Mesenchymal stem cell (in vitro differentiated cells and primary cell): Measurements from ENCODE around the gene RIN3.

Experiments used
- DNase-seq: peaks from one replicate; pipeline ENCODE4 v3.0.0-alpha.2; 2013
- H2AFZ ChIP-seq: one replicate; pipeline ENCODE4 v1.6.1; 2013; ENCODE audit warnings: low read depth, mild to moderate bottlenecking, control low read depth, inconsistent platforms, low read length, moderate library complexity
- H2AK5ac ChIP-seq: 2 replicates; pipeline ENCODE4 v1.6.1; 2013; ENCODE audit warnings: low read length, moderate library complexity, mild to moderate bottlenecking, inconsistent platforms; ENCODE audit not compliant: severe bottlenecking
- H2BK120ac ChIP-seq: one replicate; pipeline ENCODE4 v1.6.1; 2013; ENCODE audit warnings: low read depth, mild to moderate bottlenecking, inconsistent platforms, low read length, moderate library complexity
- H2BK12ac ChIP-seq, 2 experiments: one replicate each; pipeline ENCODE4 v1.6.1; 2013; ENCODE audit warnings: inconsistent platforms in 2 of 2, low read length in 2 of 2, mild to moderate bottlenecking in 2 of 2, moderate library complexity in 2 of 2, control low read depth in 1 of 2
- H2BK15ac ChIP-seq: one replicate; pipeline ENCODE4 v1.6.1; 2013; ENCODE audit warnings: mild to moderate bottlenecking, low read depth, inconsistent platforms; ENCODE audit not compliant: poor library complexity, severe bottlenecking
- H2BK5ac ChIP-seq: 2 replicates; pipeline ENCODE4 v1.6.1; 2013; ENCODE audit warnings: low read depth, mild to moderate bottlenecking, low read length, control low read depth, inconsistent platforms; ENCODE audit not compliant: poor library complexity, severe bottlenecking
- H3K14ac ChIP-seq, 2 experiments: one replicate each; pipeline ENCODE4 v1.6.1; 2013; ENCODE audit warnings: inconsistent platforms in 2 of 2, low read length in 2 of 2, control low read depth in 1 of 2, mild to moderate bottlenecking in 1 of 2, moderate library complexity in 1 of 2
- H3K18ac ChIP-seq, 2 experiments: one replicate each; pipeline ENCODE4 v1.6.1; 2013; ENCODE audit warnings: inconsistent platforms in 2 of 2, low read length in 2 of 2, control low read depth in 1 of 2, low read depth in 1 of 2, mild to moderate bottlenecking in 1 of 2
- H3K23ac ChIP-seq, 2 experiments: one replicate each; pipeline ENCODE4 v1.6.1; 2013; ENCODE audit warnings: inconsistent platforms in 2 of 2, low read length in 2 of 2, mild to moderate bottlenecking in 2 of 2, moderate library complexity in 2 of 2, control low read depth in 1 of 2
- H3K27ac ChIP-seq: 2 replicates; pipeline ENCODE4 v1.5.1; 2013; ENCODE audit warnings: mild to moderate bottlenecking, moderate library complexity, low read length, control low read depth, inconsistent platforms; ENCODE audit not compliant: poor library complexity, severe bottlenecking
- H3K27me3 ChIP-seq, 2 experiments: 2 replicates each; pipeline versions ENCODE4 v1.6.1 to v1.7.0; 2013; ENCODE audit warnings: low read length in 2 of 2, mild to moderate bottlenecking in 2 of 2, moderate library complexity in 2 of 2, control low read depth in 1 of 2, inconsistent platforms in 1 of 2; ENCODE audit not compliant: control insufficient read depth in 1 of 2, insufficient read depth in 1 of 2
- H3K36me3 ChIP-seq, 2 experiments: 2 replicates each; pipeline versions ENCODE4 v1.6.1 to v1.7.0; 2013; ENCODE audit warnings: low read length in 2 of 2, control low read depth in 1 of 2, inconsistent platforms in 1 of 2, low read depth in 1 of 2, mild to moderate bottlenecking in 1 of 2; ENCODE audit not compliant: insufficient read depth in 2 of 2, control insufficient read depth in 1 of 2
- H3K4ac ChIP-seq, 2 experiments: one replicate each; pipeline ENCODE4 v1.6.1; 2013; ENCODE audit warnings: inconsistent platforms in 2 of 2, low read length in 2 of 2, mild to moderate bottlenecking in 2 of 2, moderate library complexity in 2 of 2, control low read depth in 1 of 2, low read depth in 1 of 2
- H3K4me1 ChIP-seq: 2 replicates; pipeline ENCODE4 v1.6.1; 2013; ENCODE audit warnings: low read depth, low read length, control low read depth; ENCODE audit not compliant: control insufficient read depth, insufficient read depth
- H3K4me2 ChIP-seq: 2 replicates; pipeline ENCODE4 v1.6.1; 2013; ENCODE audit warnings: low read length, mild to moderate bottlenecking, inconsistent platforms; ENCODE audit not compliant: poor library complexity, severe bottlenecking
- H3K4me3 ChIP-seq, 2 experiments: 2 replicates each; pipeline versions ENCODE4 v1.5.1 to v1.7.0; 2013; ENCODE audit warnings: low read length in 2 of 2, mild to moderate bottlenecking in 2 of 2, control low read depth in 1 of 2, low read depth in 1 of 2; ENCODE audit not compliant: insufficient read depth in 1 of 2
- H3K79me1 ChIP-seq: replicated peaks from 2 replicates; pipeline ENCODE4 v1.6.1; 2013; ENCODE audit warnings: mild to moderate bottlenecking, control low read depth, low read length, inconsistent platforms; ENCODE audit not compliant: poor library complexity, severe bottlenecking
- H3K9ac ChIP-seq: 2 replicates; pipeline ENCODE4 v1.7.0; 2013; ENCODE audit warnings: mild to moderate bottlenecking, low read length, moderate library complexity
- H3K9me3 ChIP-seq: 2 replicates; pipeline ENCODE4 v1.7.0; 2013; ENCODE audit warnings: mild to moderate bottlenecking, low read length; ENCODE audit not compliant: control insufficient read depth
- H4K8ac ChIP-seq: one replicate; pipeline ENCODE4 v1.6.1; 2013; ENCODE audit warnings: inconsistent platforms, mild to moderate bottlenecking, low read length, moderate library complexity
- H4K91ac ChIP-seq: one replicate; pipeline ENCODE4 v1.6.1; 2013; ENCODE audit warnings: mild to moderate bottlenecking, low read length, inconsistent platforms
- WGBS: methylation state at CpG from one replicate; pipeline ENCODE4 v1.1.7; 2013; ENCODE audit warnings: mixed read lengths; 5-methylcytosine and 5-hydroxymethylcytosine counted together

Gene RIN3

GRCh38 chr14:92565040-92565717, 51.6 kb downstream of the RIN3 start:
- Histone ChIP-seq H3K9me3 (peaks cover 9% of the 10 kb centered on the region), H3K4ac (no peak overlapping the region), H3K9ac (no peak overlapping the region)

DNA sequence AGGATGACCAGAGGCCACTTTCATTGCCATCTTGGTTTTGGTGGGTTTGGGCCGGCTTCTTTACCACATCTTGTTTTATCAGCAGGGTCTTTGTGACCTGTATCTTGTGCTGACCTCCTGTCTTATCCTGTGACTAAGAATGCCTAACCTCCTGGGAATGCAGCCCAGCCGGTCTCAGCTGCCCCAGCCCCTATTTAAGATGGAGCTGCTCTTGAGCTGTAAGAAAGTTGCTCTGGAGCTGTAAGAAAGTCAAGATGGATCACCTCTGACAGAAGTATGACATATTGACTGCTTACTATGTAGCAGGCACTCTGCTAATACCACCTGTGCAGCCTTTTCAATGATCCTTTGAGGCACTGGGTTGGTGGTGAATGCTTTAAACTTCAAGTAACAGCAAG, 52.1 kb downstream of the RIN3 start:
- Histone ChIP-seq H3K36me3 (peaks cover 37 to 66% of the 10 kb centered on the region in 2 experiments), H4K91ac (no peak overlapping the region), H3K79me1 (peaks cover 45% of the 10 kb centered on the region), H2AFZ (no peak overlapping the region), H3K27me3 (no peaks in the 10 kb centered on the region), H3K9ac (no peak overlapping the region), H3K4me2 (no peak overlapping the region), H2BK15ac (no peak overlapping the region), H3K27ac (no peak overlapping the region), H3K9me3 (peaks cover 9% of the 10 kb centered on the region), H2BK120ac (no peak overlapping the region), H3K23ac (no peak overlapping the region), H3K4me3 (no peak overlapping the region), H2BK12ac (no peak overlapping the region), H3K4me1 (peaks cover 4% of the 10 kb centered on the region), H4K8ac (no peak overlapping the region), H3K14ac (no peak overlapping the region), H2AK5ac (no peak overlapping the region), H3K18ac (no peak overlapping the region), H3K4ac (no peak overlapping the region), H2BK5ac (no peak overlapping the region)
- WGBS = 91% methylated on average over 2 of the region's 2 CpGs
- no peak for DNase-seq

More at GRCh38 chr14:92565040-92565717, 51.6 kb downstream of the RIN3 start:
- no peak overlapping the region for H3K14ac ChIP-seq
- no peak for DNase-seq
- 77% methylated on average over 6 of the region's 6 CpGs for WGBS
- H2AFZ ChIP-seq = no peak overlapping the region
- peaks cover 4% of the 10 kb centered on the region for H3K4me1 ChIP-seq
- H3K4me2 ChIP-seq = no peak overlapping the region
- H3K27ac ChIP-seq = no peak overlapping the region
- no peak overlapping the region for H2AK5ac ChIP-seq
- no peaks in the 10 kb centered on the region for H3K27me3 ChIP-seq
- peak overlapping the region in 1 of 2 experiments; percentile 13 for H3K18ac ChIP-seq
- no peak overlapping the region for H3K4me3 ChIP-seq
- peaks cover 40 to 66% of the 10 kb centered on the region in 2 experiments for H3K36me3 ChIP-seq
- H3K79me1 ChIP-seq = peaks cover 45% of the 10 kb centered on the region
- H2BK12ac ChIP-seq = no peak overlapping the region
- no peak overlapping the region for H2BK5ac ChIP-seq
- H4K91ac ChIP-seq = no peak overlapping the region
- no peak overlapping the region for H3K23ac ChIP-seq
- no peak overlapping the region for H2BK15ac ChIP-seq
- no peak overlapping the region for H2BK120ac ChIP-seq
- no peak overlapping the region for H4K8ac ChIP-seq

DNA sequence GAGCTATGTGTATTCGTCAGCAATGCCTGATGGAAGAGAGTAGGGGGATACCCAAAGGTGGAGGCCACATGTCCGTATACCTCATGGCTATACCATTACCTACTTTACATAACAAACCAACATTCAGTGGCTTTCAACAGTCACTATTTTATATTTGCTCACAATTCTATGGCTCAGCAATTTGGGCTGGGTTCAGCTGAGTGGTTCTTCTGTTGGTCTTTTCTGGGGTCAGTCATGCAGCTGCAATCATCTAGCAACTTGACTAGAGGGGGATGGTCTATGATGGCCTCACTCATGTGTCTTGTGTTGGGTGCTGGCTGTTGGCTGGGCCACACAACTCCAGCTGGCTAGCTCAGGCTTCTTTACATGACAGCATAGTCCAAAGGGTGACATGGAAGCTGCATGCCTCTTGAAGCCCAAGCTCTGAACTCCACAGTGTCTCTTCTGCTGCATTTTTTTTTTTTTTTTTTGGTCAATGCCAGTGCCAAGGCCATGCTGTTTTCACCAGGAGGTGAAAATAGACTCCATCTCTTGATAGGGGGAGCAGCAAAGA, 53.7 kb downstream of the RIN3 start:
- H3K9me3 ChIP-seq = peaks cover 9% of the 10 kb centered on the region
- no peak overlapping the region for H3K18ac ChIP-seq
- no peak overlapping the region for H2BK5ac ChIP-seq
- H4K8ac ChIP-seq = no peak overlapping the region
- peaks cover 41% of the 10 kb centered on the region for H3K79me1 ChIP-seq
- H3K4me1 ChIP-seq = peaks cover 4% of the 10 kb centered on the region
- no peak overlapping the region for H3K4me3 ChIP-seq
- H3K27ac ChIP-seq = no peak overlapping the region
- no peak overlapping the region for H3K4ac ChIP-seq
- no peak overlapping the region for H3K14ac ChIP-seq
- no peaks in the 10 kb centered on the region for H3K27me3 ChIP-seq
- no peak overlapping the region for H4K91ac ChIP-seq
- H3K4me2 ChIP-seq = no peak overlapping the region
- H2AK5ac ChIP-seq = no peak overlapping the region
- no peak overlapping the region for H2AFZ ChIP-seq
- H3K23ac ChIP-seq = no peak overlapping the region
- no peak for DNase-seq
- H3K9ac ChIP-seq = no peak overlapping the region
- no peak overlapping the region for H2BK12ac ChIP-seq
- 100% methylated on average over 2 of the region's 2 CpGs for WGBS
- no peak overlapping the region for H2BK120ac ChIP-seq
- H2BK15ac ChIP-seq = no peak overlapping the region
- peaks cover 37 to 61% of the 10 kb centered on the region in 2 experiments for H3K36me3 ChIP-seq

DNA sequence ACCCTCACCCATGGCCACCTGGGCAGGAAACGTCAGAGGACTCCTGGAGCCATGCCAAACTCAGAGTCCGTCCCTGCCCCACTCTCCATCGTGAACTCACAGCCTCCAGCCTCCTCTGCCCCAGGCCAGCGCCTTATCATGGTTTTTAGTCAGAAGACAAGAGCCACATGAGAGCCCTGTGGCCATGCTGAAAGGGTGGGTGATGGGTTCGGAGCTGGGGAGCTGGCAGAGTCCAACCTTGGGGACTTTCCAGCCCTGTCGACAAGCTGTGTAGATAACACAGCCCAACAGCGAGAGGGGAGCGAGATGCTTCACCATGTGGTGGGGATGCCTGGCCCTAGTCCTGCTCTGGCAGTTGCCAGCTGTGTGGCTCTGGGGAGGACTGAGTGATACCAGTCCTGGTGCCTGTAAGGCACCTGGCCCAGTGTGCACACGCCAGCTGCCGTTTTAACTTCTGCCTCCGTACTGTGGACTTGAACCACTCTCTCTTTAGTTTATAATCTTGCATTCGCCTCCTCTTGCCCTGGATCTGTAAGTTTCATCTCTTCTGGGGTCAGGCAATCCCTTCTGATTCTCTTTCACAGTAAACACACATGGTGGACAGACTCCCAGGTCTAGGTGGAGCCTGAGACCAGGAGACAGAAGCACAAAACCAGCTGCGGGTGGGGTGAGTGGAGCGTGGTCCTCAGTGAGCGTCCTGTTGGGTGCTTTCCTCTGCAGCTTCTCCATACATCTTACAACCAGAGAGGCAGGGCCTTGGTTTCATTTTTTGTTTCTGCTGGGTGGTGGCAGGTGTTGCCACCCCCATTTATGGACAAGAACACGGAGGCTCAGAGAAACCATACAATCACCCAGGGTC, 55.3 kb downstream of the RIN3 start:
- no peak overlapping the region for H3K4ac ChIP-seq

More for the DNA sequence above, 55.3 kb downstream of the RIN3 start:
- DNase-seq = no peak
- Histone ChIP-seq H3K18ac (no peak overlapping the region), H3K27me3 (no peaks in the 10 kb centered on the region), H2AFZ (no peak overlapping the region), H4K91ac (no peak overlapping the region), H3K9me3 (peaks cover 9% of the 10 kb centered on the region), H3K23ac (no peak overlapping the region), H2BK120ac (no peak overlapping the region), H3K27ac (no peak overlapping the region), H4K8ac (no peak overlapping the region), H2BK5ac (no peak overlapping the region), H3K4me3 (no peak overlapping the region), H3K4me1 (peaks cover 4% of the 10 kb centered on the region), H3K36me3 (peaks cover 40 to 67% of the 10 kb centered on the region in 2 experiments), H3K79me1 (peaks cover 39% of the 10 kb centered on the region), H3K4me2 (no peak overlapping the region), H2BK12ac (no peak overlapping the region), H3K9ac (no peak overlapping the region), H2AK5ac (no peak overlapping the region), H2BK15ac (no peak overlapping the region), H3K14ac (no peak overlapping the region)
- WGBS = 93% methylated on average over 13 of the region's 16 CpGs
